GM12873 (cell line): ENCODE results near the gene MGAT1.

Experiments used
- CTCF ChIP-seq: IDR thresholded peaks from 2 replicates; pipeline ENCODE4 v1.5.1; 2012; ENCODE audit warnings: low read depth, mild to moderate bottlenecking, moderate library complexity, low read length, control low read depth; ENCODE audit not compliant: insufficient read depth; ENCODE audit errors: missing control alignments

MGAT1 gene

GRCh38 chr5:180829726-180830125, 27.1 kb upstream of the MGAT1 start:
- no peak for TF ChIP-seq CTCF

GRCh38 chr5:180825768-180826525, 23.3 kb upstream of the MGAT1 start:
- TF ChIP-seq CTCF, result no peak

- TF ChIP-seq CTCF, result no peak
Observed at GRCh38 chr5:180824630-180825476, 22.2 kb upstream of the MGAT1 start.

GRCh38 chr5:180823940-180824629, 21.5 kb upstream of the MGAT1 start:
- TF ChIP-seq CTCF, result no peak

GRCh38 chr5:180823346-180823745, 20.7 kb upstream of the MGAT1 start:
- TF ChIP-seq CTCF, result no peak

- no peak for TF ChIP-seq CTCF
Observed at GRCh38 chr5:180821538-180821937, 18.9 kb upstream of the MGAT1 start.
